ENCODE measurements around the gene HDAC4. TPM values are rescaled to one million over a fixed set of nuclear protein-coding genes. Genes with fewer than 3 reads are reported as not detected.

The HDAC4 gene
- total and polyA plus RNA-seq, 2 of the 8 experiments (the other 6 are each of a cell fraction or from before 2014, with no cell fraction given), result 15.4 to 31.5 TPM

GRCh38 chr2:239009589-239009961 is 391.2 kb downstream of the HDAC4 start:
- Histone ChIP-seq H4K5ac (ENCODE audit: insufficient read length, low read depth, low read length) (no peak overlapping the region), H4K91ac (replicated peaks; ENCODE audit: insufficient read length, low read length) (no peak overlapping the region), H4K8ac (ENCODE audit: extremely low read depth, insufficient read depth, low read length) (peak overlapping the region; percentile 45; the same call in 1 of the 2 replicates), H3K18ac (ENCODE audit: extremely low read depth, low read length) (no peak overlapping the region), H3K9ac (replicated peaks in 1 of 4; ENCODE audit: extremely low read depth in 1 of 4, low read depth in 3 of 4, low read length in 3 of 4) (no peak overlapping the region), H3K79me2 (ENCODE audit: control insufficient read depth in 1 of 2, insufficient read depth in 2 of 2, low read length in 2 of 2) (no peaks in the 10 kb centered on the region), H3K27ac (ENCODE audit: low read depth, low read length) (no peak overlapping the region), H3K4me2 (ENCODE audit: insufficient read depth in 1 of 2, low read depth in 2 of 2, low read length in 2 of 2) (no peak overlapping the region), H2AK5ac (ENCODE audit: low read depth, low read length) (no peak overlapping the region), H3K23me2 (ENCODE audit: low read depth, low read length) (no peaks in the 10 kb centered on the region), H2BK120ac (replicated peaks; ENCODE audit: low read depth, low read length) (no peak overlapping the region), H3K4me1 (replicated peaks in 1 of 4; ENCODE audit: control insufficient read depth in 3 of 4, insufficient read depth in 4 of 4, low read length in 3 of 4) (peaks cover 0 to 7% (median 2%) of the 10 kb centered on the region in 4 experiments; a peak in 4 of 7 replicates), H2BK12ac (ENCODE audit: low read depth, low read length) (no peak overlapping the region), H3K14ac (ENCODE audit: insufficient read length) (no peak overlapping the region), H2BK5ac (ENCODE audit: low read depth, low read length) (no peak overlapping the region), H3K4ac (replicated peaks; ENCODE audit: insufficient read length, low read depth, low read length) (no peak overlapping the region), H3K23ac (ENCODE audit: insufficient read length) (no peak overlapping the region), H3K56ac (replicated peaks; ENCODE audit: insufficient read length, low read depth, low read length) (no peak overlapping the region), H3K79me1 (ENCODE audit: low read depth, low read length) (no peaks in the 10 kb centered on the region), H2BK15ac (ENCODE audit: low read length) (no peak overlapping the region), H2AFZ (ENCODE audit: low read length) (no peak overlapping the region), H2BK20ac (ENCODE audit: low read length) (no peak overlapping the region), H4K20me1 (replicated peaks in 1 of 2; ENCODE audit: control insufficient read depth in 1 of 2, insufficient read depth in 2 of 2, low read length in 2 of 2) (no peaks in the 10 kb centered on the region), H3K9me3 (ENCODE audit: insufficient read depth in 2 of 2, low read depth in 1 of 2, low read length in 1 of 2) (no peaks in the 10 kb centered on the region), H3K4me3 (ENCODE audit: extremely low read depth in 1 of 4, insufficient read depth in 2 of 4, low read depth in 3 of 4, low read length in 4 of 4) (no peak overlapping the region), H3K36me3 (ENCODE audit: control insufficient read depth in 2 of 4, insufficient read depth in 4 of 4, low read length in 3 of 4) (no peaks in the 10 kb centered on the region), H3K27me3 (replicated peaks in 1 of 4; ENCODE audit: control insufficient read depth in 3 of 4, extremely low read depth in 1 of 4, insufficient read depth in 3 of 4, low read length in 3 of 4) (no peaks in the 10 kb centered on the region; a peak in 3 of 7 replicates)
- 78% methylated on average over 10 of the region's 12 CpGs; no CpG with 5 or more reads in 1 of the 2 experiments for WGBS, 2 experiments (ENCODE audit: extremely low coverage in 1 of 2, insufficient coverage in 1 of 2, insufficient read length in 1 of 2, insufficient replicate concordance in 2 of 2, low coverage in 1 of 2, low lambda C conversion rate in 2 of 2, missing lambda C conversion rate in 1 of 2)
- DNase-seq (ENCODE audit: low read depth in 1 of 2, low spot score in 2 of 2), result no peak
- TF ChIP-seq, protein P1, sequence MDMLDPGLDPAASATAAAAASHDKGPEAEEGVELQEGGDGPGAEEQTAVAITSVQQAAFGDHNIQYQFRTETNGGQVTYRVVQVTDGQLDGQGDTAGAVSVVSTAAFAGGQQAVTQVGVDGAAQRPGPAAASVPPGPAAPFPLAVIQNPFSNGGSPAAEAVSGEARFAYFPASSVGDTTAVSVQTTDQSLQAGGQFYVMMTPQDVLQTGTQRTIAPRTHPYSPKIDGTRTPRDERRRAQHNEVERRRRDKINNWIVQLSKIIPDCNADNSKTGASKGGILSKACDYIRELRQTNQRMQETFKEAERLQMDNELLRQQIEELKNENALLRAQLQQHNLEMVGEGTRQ (IDR thresholded peaks at IDR 0.05; ENCODE audit: low read length), result peak; percentile 37; the same call in 1 of the 2 replicates
- TF ChIP-seq MAX (IDR thresholded peaks at IDR 0.05) (peak; percentile 74), SRF (IDR thresholded peaks at IDR 0.05; ENCODE audit: low read depth, low read length) (no peak), TAF1 (IDR thresholded peaks at IDR 0.05; ENCODE audit: low read depth, low read length) (no peak), EGR1 (IDR thresholded peaks at IDR 0.05; ENCODE audit: borderline replicate concordance, low read depth, low read length) (0 out of 2 replicates have a peak, but pooled peaks have one; percentile 8)
- TF ChIP-seq, protein P2, sequence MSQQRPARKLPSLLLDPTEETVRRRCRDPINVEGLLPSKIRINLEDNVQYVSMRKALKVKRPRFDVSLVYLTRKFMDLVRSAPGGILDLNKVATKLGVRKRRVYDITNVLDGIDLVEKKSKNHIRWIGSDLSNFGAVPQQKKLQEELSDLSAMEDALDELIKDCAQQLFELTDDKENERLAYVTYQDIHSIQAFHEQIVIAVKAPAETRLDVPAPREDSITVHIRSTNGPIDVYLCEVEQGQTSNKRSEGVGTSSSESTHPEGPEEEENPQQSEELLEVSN (IDR thresholded peaks at IDR 0.05), result peak; percentile 85
- no peak for FAIRE-seq
- POLR2A ChIA-PET (ENCODE audit: partially characterized antibody), result no interaction called here
- CTCF ChIA-PET (ENCODE audit: partially characterized antibody), result no interaction called here

Measured in H1 (cell line).